ENCODE measurements around the gene SLC15A4.

The SLC15A4 gene

DNA sequence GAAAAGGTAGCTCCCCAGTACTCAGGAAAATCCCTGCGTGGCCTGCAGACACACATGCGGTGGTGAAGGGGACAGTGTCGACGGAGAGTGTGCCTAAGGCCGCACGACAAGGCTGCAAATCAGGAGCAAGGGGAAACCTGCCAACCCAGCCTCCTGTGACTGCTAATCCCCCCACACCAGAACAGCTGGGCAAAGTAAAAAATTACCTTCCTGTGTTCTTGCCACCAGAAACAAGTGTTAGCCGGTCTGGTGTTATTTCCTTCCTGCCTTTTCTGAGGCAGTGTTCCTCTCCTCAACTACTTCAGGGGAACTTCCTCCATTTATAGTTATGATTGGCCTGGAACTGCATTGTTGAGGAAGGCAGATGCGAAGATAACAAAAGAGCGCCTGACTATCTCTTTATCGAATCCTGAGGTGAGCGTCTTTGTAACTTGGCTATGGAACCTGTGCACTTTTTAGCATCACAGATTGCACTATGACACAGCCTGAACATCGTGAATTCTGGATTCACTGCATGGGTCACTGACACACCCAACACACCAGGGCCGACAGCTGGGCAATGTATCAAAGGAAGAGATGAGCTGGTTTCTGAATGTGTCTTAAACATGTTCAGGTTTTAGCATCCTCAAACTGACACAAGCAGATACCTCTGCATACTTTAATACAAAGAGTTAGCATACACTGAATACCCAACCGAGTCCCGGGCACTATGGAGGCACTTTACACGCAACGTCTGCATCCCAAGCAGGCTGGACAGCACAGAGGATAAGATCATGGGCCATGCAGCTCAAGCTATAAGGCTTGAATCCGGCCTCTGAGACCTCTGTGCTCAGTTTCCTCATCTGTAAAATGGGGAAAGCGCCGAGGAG is 28.9 kb downstream of the SLC15A4 start:
- DNase-seq (ENCODE audit: low spot score) = no peak

DNA sequence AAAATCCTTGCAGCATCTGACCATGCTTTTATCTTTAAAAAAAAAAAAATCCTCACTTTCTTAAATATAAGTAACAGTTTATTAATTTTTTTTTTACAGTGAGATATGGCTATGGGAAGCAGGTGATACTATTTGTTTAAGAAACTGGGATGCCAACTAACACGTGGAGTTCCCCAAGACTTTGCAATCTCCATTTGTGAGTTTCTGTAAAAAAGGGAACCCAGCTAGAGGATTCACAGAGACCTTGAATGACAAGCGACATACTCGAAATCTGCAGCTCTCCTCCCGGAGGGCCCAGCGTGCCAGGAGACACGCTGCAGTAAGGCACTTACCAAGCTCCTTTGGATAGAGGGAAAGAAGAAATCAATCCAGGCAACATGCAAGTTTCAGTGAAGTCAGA is 30.1 kb downstream of the SLC15A4 start:
- DNase-seq (ENCODE audit: low spot score) = no peak

DNA sequence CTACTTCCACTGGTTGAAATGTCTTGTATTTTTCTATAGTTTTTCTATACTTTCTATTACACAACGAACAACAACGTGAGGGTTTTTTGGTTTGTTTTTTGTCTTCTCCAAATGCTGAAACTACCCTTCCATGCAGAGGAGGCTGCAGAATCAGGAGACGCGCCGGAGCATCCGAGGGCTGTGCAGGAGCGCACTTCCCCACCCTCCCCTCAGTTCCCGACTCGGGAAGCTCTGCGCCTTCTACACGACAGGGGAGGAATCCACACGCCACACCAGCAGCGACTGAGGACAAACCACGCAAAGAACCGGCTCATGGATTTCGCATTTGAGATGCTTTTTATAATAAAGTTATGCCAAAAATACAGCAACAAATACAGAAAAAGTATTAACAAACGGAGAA is 30.9 kb downstream of the SLC15A4 start:
- DNase-seq (ENCODE audit: low spot score) = no peak

DNA sequence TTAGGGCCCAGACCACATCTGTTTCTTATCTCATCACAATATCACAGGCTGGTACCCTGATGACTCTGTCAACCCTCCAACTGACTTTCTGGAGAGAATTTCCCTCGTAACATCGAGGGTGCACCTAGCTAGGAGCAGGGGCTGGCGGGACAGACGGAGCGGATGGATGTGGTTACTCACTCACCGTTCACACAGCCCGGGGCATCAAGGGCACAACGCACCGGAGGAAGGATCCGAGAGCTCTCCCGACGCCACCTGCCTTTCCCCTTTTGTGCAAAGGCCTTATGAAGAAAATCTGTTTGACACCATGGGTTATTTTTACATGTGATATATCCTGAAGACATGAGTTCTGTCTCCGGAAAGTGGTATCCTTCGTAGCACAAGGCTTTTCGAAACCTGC is 31.4 kb downstream of the SLC15A4 start:
- no peak for DNase-seq (ENCODE audit: low spot score)

DNA sequence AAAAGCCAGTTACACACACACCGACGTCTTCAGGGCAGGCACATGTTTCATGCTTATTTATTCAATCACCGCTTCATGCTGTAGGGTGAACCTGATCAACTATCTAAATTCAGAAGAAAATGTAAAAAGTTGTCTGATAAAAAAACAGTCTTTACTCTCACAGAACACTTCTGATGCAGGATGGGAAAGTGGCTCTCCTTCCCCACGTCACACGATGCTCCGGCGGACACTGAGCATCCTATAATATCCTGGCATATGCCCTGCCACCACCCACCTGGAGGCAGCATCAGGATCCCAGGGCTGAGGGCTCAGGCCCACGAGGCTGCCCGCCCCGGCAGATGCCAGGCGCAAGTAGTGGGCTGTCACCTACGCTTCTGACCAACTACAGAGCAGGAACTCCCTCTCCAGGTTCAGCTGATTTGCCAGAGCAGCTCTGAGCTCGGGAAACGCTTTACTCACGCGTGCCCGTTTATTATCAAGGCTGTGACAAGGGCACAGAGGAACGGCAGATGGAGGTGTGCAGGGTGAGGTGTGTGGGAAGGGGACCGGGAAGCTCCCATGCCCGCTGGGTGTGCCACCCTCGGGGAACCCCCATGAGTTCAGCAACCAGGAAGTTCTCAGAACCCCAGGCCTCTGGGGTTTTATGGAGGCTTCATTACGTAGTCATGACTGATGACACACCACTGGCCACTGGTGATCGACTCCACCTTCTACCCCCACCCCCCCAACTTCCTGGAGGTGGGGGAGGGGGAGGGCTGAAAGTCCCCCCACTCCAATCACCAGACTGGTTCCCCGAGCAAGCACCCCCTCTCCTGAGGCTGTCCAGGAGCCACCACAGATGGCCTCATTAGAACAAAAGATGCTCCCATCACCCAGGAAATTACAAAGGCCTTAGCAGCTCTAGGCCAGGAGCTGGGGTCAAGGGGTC is 32.1 kb downstream of the SLC15A4 start:
- DNase-seq (ENCODE audit: low spot score) = no peak

DNA sequence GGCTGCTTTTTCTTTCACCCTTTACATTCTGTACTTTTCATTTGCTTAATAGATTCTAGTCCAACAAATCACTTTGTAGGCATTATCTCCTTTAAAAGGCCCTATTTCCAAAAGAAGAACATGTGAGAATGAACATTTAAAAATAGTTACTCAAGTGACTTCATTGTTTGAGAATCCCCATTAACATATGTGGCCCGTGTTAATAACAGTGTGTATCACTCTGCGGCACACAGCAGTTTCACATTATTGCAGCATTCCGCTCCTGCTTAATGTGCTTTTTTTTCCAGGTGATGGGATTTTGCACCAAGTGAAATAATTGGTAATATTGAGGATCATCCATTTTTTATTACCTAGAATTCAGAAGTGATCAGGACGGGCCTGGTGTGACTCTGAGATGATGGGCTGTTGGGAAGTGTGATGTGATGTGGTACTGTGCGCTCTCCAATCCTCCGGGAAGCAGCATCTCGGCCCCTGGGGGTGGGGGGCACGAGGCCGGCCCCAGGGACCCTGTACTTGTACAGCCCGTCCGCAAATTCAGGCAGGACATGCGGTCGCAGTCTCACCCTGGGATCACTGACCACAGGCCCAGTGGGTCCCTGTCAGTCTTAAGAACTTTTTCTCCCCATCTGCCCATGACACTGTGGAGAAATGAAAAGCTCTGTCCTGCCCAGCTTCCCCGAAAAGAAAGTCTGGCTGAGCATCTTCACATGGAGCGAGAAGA is 32.9 kb downstream of the SLC15A4 start:
- no peak for DNase-seq (ENCODE audit: low spot score)

DNA sequence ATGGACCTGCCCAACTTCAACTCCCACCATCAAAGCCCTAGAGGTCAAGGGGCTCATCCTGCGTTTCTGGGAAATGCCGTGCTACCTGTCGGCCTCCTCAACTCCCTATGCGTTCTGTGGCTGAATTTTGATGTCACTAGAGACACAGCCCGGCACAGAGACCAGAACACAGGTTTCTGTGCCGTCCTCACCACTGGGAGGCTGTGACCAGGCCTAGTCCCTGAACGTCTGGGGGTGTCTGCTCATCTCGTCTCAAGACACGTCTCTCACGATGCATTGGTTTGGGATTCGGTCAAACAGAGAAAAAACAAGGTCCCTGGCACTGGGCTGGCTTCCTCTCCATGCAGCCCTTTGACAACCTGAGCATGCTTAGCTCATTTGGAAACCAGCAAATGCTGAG is 33.5 kb downstream of the SLC15A4 start:
- no peak for DNase-seq (ENCODE audit: low spot score)

DNA sequence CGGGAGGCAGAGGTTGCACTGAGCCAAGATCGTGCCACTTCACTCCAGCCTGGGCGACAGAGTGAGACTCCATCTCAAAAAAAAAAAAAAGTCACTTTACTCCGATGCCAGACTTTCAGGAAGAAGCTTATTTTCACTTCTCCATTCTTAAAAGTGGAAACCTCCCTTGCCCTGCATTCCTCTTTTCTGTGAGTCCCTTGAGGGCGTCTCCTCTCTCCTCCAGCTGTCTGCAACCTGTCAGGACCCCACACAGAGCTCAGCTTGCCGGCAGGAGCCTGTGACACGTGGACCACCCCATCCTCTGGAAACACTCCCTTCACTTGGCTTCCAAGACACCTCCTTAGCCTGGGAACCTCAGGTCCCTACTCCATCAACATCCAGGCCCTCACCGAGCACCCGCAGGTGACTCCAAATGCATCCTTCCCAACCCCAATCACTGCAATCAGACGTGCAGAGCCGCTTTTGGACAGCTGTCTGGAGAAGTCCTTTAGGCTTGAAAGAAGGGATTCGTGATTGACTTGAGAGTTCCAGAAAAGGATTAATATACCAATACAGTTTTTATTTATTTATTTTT is 34.3 kb downstream of the SLC15A4 start:
- DNase-seq (ENCODE audit: low spot score) = no peak

DNA sequence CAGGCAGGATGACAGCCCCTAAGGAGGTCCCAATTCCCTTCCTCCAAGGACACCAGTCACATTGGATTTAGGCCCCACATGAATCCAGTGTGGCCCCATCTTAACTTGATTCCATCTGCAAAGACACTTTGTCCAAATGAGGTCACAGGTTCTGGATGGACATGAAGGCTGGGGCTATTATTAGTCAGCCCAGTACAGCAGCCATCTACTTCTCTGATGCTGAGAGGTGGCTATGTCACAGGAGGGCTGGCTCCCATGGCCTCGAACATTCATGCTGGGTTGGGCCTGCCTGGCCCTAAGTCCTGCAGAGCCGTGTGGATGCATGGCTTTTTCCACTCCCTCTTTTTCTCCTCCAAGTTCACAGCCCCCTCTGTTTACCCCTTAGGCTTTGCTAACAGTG is 35.9 kb downstream of the SLC15A4 start:
- no peak for DNase-seq (ENCODE audit: low spot score)

DNA sequence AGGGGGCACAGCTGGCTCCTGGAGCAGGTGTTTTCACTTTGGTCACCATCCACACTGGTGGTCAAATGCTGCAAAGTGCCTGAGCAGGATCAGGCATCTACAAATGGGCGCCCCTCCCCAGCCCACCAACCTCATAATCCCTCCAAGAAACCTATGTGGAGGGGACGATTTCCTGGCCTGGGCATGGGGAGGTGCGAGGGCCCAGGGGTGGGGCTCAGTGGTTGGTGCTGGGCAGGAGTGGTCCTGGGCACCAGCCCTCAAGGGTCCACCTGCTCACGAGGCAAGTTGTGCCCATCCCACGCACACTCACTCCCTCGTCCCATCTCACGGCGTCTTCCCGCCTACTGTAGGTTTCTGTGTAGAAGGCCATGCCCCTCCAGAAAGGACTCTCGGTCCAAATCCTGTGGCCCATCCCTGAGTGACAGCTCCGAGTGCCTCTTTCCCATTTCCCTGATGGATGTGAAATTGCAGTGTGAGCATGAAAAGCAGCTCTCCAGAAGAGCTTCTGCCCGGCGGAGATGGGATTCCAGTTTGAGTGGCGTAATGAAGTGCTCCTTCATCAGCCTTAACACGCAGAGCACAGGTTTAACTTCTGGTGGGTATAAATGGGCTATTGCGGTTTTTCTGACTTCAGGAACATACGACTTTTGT is 36.9 kb downstream of the SLC15A4 start:
- DNase-seq (ENCODE audit: low spot score) = no peak

DNA sequence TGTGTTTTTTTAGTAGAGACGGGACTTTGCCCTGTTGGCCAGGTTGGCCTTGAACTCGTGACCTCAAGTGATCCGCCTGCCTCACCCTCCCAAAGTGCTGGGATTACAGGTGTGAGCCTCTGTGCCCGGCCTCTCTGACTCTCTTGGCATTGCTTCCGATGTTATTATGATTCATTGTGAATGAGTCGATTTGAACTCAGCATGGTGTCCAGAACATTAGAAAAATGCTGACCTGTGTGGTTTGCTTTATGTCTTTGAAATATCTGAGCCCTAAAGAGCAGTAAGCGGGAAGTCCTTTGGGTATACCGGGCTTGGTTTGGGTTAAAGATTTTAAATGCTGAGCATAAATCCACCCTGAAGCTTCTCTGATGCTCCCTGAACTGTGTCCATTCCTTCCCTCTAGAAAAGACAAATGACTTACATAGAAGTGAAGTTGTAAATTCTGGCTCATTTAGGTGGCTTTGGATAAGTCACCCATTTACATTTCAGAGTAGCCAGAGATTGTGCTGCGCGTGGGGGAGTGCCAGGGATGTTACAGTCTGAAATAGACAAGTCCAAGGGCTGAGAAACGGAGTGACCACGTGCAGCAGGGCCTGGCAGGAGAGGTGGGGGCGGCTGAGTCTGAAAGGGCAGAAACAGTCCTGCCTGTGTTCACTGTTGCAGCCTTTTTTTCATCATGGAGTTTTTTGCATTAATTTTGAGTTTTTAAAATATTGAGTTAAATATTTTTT is 39.6 kb downstream of the SLC15A4 start:
- DNase-seq (ENCODE audit: low spot score) = no peak

DNA sequence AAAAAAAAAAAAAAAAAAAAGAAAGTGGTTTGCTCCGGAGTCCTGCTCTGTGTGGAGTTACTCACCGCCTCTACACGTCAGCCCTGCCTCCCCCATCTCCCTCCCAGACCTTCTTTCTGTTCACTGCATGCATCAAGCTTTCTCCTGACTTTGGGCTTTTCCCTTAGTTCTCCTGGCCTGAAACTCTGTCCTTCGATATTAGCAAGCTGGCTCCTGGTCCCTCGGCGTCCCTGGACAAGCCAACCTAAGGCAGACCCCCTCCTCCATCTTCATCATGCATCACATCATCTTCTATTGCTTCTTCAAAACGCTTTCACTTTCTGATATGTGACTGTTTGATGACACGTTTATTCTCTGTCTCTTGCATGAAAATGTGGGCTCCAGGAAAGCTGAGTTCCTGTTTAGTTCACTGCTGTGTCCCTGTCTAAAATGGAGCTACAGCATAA is 40.6 kb downstream of the SLC15A4 start:
- DNase-seq (ENCODE audit: low spot score) = peak; percentile 68

DNA sequence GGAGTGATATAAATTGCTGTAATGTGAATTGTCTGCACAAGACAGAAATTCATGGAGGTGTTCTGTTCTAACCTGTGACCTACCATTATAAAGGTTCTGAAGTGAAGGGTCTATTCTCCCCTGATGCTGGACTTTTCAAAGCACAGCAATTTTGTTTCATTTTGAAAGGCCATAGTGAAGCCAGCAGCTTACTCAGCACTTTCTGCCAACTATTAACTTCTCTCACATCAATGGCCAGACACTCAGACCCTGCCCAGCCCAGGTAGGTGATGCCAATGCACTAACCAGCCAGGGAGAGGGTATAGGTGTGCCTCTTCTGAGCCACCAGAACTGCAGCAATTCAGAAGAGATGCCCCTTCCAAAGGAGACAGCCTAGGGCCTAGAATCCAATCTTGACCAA is 43.9 kb downstream of the SLC15A4 start:
- no peak for DNase-seq (ENCODE audit: low spot score)

DNA sequence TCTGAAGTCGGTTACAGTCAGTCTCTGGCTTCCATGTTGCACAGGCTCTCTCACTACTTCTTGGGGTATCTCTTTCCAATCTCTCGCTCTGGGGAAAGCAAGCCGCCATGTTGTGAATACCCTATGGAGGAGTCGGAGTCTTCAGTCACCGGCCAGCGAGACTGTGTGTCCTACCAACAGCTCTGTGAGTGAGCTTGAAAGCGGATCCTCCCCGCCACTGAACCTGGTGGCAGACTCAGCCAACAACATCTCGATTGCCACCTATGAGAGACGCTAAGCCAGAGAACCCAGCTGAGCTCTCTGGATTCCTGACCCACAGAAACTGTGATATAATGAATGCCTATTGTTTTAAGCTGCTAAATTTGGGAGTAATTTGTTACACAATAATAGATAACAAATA is 51.5 kb downstream of the SLC15A4 start:
- DNase-seq (ENCODE audit: low spot score) = no peak

DNA sequence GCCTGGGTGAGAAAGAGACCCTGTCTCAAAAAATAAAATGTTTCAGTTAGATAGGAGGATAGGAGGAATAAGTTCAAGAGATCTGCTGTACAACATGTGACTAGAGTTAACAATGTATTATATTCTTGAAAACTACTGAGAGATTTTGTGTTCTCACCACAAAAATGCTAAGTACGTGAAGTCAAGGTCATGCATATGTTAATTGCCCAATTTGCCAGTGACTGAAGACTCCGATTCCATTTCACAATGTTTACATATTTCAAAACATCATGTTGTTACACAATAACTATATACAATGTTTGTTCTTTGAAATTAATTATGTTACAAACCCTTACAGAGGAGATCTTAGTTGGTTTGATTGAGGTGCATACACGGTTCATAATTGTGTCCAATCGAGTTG is 52.1 kb downstream of the SLC15A4 start:
- no peak for DNase-seq (ENCODE audit: low spot score)

DNA sequence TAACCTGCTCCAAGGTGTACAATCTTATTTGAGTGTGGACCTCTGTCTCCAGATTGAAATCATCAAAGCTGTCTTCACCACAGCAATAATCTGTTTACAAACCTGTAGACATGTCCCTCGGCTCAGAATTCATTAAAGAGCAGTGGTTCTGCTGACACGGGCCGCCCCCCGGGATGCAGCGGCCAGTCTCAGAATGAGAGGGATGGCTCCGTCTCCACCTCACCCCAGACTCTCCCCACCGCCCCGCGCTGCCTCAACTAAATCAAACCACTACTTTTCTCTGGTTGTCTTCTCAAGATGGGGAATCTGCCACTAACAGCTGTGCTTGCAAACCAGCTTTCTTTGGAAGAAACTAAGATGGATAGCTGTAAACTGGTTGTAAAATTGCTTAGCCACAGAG is 56.2 kb downstream of the SLC15A4 start:
- DNase-seq (ENCODE audit: low spot score) = no peak

DNA sequence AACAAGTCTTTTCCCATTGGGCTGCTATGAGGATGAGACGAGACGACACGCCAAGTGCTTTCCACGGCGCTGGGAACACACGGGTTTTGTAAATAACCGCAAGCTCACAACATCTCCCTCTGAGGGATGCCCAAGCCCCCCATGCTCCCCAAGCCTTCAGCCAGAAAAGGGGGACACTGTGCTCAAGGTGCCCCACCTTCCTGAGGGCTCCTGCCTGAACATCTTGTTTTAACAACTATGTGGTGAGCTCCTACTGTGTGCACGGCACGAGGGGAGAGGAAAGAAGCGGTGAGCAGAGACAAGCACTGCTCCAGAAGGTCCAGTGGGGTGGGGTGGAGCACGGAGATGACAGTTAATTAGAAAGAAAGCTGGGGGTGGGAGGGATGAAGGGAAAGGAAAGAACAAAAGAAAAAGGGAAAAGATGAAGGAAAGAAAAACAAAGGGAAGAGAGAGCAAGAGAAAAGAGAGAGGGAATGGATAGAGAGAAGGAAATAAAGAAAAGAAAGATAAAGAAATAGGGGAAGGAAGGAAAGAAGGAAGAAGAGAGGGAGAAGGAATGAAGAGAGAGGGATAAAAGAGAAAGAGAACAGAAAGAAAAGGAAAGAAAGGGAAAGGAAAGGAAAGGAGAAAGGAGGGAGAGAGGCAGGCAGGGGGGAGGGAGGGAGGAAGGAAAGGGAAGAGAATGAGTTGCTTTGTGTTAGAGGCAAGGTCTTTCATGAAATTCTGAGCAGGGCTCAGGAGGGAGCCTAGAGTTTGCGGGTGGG is 56.8 kb downstream of the SLC15A4 start:
- DNase-seq (ENCODE audit: low spot score) = no peak

DNA sequence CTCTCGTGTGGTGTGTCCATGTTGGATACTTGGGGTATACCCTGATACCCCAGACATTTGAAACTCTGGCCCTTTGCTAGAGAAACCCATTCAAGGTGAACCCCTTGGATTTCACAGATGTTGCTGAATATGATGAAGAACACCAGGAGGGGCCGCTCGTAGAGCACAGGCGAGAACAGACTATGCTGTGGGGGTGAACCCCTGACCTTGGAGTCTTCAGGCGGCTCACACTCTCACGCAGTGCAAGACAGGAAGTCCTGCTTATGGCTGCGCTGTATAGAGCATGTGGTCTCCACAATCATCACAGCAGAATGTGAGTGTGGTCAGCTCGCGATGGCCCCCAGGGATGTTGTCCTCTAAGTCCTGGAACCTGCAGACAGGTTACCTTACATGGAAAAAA is 60.4 kb downstream of the SLC15A4 start:
- no peak for DNase-seq (ENCODE audit: low spot score)

DNA sequence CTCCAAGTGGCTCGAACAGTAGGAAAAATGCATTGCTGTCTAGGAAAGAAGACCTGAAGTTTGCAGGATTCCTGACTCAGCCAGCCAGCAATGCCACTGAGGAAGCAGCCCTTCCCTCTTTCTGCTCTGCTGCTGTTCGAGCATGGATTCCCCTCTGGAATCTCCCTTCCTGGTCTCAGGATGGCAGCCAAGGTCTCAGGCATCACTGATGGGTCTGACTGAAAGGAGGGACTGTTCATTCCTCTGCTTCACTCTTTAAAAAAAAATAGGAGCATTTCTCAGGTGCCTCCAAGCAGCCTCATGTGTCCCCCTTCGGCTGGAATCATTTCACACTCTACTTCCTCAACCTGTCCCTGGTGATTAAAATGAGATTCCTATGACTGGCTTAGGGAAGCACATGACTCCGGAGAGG is 62.4 kb downstream of the SLC15A4 start:
- DNase-seq (ENCODE audit: low spot score) = no peak

DNA sequence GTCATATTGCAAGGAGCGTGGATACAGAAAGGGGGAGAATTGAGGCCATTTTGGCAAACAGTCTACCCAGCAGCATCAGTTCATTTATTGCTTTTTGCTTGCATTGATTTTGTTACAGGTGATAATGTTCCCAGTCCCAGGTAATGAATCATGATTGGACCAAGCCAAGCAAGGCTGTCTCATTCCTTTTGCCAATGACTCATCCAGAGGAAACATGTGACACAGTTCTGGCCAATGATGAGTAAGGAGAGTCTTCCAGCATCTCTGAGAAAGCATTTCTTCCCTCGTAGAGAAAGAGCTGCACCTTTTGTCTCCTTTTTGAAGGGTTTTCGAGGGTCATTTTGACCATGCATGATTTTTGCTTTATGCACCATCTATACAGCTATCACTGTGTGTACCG is 68.2 kb downstream of the SLC15A4 start:
- DNase-seq (ENCODE audit: low spot score) = no peak

All from AG08395 (cell line).